GM18861 (cell line): Measurements from ENCODE around the gene KRT71.
"Not testable (repeated sequence)": the region's sequence is repeated elsewhere in the genome, so short reads cannot be mapped to it uniquely, and the experiment has no call there.

Experiments used
- ATAC-seq: cut with Tn5 transposase; IDR thresholded peaks from one replicate; pipeline ENCODE4 v1.9.1; 2021; ENCODE audit not compliant: unreplicated experiment

KRT71 gene

DNA sequence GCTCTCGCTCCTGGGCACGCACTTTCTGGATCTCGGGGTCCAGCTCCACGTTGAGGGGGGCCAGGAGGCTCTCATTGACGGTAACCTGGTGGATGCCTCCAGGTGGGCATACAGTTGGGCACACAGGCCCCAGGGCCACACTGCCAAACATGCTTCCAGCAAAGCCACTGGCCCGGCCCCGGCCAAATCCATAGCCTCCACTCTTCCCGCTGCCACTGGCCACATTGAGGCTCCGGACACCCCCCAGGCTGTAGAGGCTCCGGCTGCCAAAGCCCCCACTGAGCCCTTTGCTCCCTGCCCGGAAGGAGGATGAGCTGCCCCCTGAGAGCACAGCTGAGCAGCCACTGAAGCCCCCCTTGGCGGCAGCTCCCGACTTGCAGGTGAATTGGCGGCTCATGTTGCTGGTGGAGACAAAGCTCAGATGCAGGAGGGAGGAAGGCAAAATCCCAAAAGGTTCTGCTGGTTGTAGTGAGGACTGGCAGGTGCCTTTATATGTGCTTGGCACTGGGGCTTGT, at the start of gene KRT71:
KRT71 (minus strand) TSS at position 465 of the 515 bp plus-strand sequence; CDS start at position 397, 68 bp downstream.
- ATAC-seq, result no peak

DNA sequence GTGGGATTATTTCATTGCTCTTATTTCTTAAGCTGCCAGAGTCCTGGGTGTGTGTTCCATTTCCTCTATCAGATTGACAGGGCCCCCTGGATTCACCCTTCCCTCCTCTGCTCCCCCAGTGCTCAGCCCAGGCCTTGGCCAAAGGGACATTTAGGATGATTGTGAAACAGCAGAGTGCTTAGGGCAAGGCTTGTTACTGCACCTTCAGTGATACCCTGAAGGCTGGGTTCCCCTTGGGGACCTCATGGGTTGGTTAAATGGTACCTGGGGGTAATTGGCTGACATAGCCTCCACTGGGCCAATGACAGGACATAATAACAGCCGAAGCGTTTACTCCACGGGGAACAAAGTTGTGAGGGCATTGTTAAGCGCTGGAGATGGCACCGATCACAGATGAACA, 49.6 kb upstream of the KRT71 start:
- ATAC-seq, result no peak

DNA sequence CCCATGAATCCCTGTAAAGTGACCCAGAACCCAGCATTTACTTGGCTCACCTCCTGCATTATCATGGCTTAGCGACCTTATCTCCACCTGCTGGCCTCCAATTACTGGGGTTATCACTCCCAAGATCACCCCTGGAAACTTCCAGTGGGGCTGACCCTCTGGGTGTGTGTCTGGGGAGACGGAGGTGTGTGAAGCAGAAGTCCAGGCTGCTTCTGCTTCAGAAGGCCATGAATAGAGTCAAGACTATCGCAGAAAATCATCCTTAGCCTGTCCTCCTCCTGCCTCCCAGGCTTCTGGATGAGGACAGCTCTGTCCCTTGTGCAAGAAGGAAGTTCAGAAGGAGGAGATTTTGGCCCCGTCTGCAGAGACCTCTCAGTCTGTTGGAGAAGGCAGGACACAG, 48.7 kb upstream of the KRT71 start:
- ATAC-seq, result no peak

DNA sequence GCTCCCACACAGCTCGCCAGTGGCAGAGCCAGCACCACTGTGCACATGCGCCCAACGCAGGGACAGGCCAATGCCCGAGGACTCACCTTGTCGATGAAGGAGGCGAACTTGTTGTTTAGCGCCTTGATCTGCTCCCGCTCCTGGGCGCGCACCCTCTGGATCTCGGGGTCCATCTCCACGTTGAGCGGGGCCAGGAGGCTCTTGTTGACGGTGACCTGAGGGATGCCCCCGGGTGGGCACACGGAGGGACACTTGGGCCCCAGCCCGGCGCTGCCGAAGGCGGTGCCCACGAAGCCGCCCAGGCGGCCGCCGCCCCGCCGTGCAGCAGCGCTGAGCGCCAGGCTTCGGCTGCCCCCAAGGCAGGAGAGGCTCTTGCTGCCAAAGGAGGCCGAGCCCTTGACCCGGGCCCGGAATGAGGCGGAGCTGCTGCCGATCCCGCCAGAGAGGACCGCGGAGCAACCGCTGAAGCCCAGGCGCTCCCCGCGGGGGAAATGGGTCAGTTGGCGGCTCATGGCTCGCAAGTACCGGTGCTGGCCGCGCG, 48.1 kb upstream of the KRT71 start, which contains the start of gene KRT72:
KRT72 (minus strand) TSS at position 523 of the 541 bp plus-strand sequence; CDS start at position 512, 11 bp downstream.
- no peak for ATAC-seq

DNA sequence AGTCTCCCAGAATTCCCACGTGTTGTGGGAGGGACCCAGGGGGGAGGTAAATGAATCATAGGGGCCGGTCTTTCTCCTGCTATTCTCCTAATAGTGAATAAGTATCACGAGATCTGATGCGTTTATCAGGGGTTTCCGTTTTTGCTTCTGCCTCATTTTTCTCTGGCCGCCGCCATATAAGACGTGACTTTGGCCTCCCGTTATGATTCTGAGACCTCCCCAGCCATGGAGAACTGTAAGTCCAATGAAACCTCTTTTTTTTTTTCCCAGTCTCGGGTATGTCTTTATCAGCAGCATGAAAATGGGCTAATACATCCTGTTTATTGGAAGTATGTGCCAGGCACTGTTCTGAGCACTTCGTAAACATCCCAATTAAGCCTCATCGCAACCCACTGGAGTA, 47.5 kb upstream of the KRT71 start:
- ATAC-seq, result no peak

DNA sequence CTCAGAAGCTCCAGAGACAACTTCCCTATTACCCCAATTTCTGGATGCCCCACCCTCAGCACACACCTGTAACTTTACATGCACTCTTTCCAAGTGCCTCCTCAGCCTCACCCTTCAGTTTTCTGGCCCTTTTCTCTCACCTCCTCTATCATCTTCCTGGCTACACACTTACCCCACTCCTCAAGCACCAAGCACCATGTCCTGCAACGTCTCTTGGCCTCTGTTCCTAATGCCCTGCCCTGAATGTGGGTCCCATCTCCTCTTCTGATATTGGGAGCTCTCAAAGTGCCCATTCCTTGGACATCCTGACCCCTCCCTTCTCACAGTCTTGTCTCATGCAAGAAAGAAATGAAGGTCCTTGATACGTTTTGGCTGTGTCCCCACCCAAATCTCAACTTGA, 47.1 kb upstream of the KRT71 start:
- no peak for ATAC-seq

DNA sequence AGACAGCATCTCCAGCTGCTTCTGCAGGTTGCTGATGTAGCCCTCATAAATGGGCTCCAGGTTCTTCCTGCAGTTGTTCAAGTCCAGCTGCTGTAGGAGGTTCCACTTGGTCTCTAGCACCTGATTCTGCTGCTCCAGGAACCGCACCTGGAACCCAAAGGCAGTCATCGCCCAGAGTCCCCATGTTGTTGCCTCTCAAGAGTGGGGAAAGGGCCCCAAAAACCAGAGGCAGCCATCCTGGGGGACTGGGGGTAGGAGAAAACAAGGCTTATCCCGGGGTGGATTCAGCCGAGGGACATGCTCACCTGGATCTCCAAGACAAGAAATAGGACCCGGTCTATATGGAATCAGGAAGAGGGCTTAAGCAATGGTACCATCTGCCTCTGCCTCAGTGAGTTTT, 46.0 kb upstream of the KRT71 start:
- ATAC-seq, result no peak

DNA sequence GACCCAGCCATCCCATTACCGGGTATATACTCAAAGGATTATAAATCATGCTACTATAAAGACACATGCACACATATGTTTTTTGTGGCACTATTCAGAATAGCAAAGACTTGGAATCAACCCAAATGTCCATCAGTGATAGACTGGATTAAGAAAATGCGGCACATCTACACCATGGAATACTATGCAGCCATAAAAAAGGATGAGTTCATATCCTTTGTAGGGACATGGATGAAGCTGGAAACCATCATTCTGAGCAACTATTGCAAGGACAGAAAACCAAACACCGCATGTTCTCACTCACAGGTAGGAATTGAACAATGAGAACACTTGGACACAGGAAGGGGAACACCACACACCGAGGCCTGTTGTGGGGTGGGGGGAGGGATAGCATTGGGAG, 41.3 kb upstream of the KRT71 start:
- ATAC-seq, result not testable (repeated sequence)

DNA sequence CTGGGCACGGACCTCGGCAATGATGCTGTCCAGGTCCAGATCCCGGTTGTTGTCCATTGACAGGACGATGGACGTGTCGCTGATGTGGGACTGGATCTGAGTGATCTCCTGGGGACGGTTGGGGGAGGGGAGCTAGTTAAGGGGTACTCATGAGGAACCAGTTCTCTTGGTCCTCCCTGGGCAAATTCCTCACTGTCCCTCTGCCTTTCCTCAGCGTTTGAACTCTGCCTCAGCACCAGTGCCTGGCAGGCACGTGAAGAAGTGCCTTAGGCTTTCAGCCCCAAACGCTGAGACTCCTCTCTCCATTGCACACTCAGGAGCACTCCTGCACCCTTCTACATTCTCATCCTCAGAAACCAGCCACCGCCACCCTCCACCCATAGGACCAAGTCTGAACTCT, 38.6 kb upstream of the KRT71 start:
- ATAC-seq, result no peak

DNA sequence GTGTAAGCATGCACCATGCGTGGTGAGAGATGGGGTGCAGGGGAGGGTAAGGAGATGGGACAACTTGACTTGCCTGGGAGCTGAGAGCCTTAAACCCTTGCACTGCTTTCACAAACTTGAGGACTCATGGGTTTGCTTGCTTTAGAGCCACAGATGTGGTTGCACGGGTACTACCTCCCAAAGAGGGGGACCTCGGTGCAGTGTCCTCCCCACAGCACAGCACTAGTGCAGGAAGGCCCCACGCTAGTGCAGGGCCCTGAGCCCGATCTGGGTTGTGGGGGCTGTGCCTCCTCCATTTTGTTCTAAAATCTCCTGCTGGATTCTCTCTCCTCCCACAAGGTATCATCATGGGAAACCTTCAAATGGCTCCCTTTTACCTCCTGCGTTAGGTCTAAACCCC, 37.1 kb upstream of the KRT71 start:
- no peak for ATAC-seq

DNA sequence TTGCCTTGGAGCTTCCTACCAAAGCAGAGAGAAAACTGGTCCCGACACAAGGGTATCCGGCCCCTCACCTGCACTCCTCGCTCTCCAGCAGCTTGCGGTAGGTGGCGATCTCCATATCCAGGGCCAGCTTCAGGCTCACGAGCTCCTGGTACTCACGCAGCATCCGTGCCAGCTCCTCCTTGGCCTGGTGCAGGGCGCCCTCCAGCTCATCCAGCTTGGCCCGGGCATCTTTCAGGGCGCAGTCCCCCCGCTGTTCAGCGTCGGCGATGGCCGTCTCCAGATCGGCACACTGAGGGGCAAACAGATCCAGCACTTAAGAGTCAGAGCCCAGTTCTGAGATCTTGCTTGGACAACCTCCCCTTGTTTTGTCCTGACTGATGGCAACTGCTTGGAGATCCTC, 34.6 kb upstream of the KRT71 start:
- ATAC-seq, result no peak

DNA sequence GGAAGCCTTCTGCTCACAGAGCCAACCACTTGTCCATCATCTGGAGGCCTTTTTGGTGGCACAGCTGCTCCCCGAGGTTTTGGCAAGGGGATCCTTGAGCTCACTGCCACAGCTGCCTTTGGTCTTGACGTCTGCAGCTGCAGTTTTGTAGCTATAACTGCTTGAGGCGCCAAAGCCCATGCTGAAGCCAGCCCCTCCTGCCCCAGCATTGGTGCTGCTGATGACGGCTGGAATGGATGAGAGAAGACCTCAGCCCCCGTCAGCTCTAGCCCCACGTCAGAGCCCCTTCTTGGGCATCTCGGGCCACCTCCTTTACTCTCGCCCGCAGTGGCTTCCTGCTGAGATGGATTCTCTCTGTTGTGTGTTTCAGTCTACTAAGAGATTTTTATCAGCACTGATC, 33.0 kb upstream of the KRT71 start:
- ATAC-seq, result no peak

DNA sequence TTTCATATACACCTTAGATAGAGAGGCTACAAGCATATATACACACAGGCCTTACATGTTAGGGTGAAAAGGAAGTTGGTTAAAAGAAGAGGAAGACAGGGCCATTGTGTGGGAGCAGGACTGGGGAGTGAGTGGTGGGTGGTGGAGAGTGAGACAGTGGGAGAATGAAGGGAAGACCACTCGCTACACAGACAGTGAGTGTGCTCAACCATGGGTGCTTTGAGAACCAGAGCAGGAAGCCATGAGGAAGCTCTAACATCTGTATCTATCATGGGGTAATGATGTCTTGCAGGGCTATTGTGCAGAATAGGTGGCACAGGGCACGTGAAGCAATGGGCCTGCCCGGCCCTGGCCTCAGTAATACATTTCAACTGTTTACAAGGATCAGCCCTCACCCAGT, 32.1 kb upstream of the KRT71 start:
- ATAC-seq, result no peak

DNA sequence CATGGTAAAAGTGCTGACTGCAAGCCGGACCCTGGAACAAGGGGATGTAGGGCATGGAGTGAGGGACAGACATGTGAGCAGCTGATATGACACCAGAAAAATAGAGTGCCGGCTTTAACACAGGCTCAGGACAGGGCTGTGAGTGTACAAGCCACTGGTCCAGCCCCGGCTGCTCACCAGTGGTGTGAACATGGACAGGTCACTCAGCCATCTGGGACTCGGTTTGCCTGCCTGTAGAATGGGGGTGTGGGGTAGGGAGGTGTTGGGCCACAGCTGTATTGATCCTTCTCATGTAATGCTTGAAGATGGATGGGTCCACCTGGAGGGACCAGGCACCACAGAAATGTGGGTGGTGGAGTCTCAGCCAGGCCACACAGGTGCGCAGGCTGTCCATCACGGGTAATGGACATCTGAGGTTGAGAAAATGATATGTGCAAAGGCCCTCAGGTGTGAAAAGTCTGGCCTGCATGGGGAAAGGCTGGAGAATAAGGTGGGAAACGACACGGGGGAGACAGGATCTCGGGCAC, 31.3 kb upstream of the KRT71 start:
- ATAC-seq, result no peak

DNA sequence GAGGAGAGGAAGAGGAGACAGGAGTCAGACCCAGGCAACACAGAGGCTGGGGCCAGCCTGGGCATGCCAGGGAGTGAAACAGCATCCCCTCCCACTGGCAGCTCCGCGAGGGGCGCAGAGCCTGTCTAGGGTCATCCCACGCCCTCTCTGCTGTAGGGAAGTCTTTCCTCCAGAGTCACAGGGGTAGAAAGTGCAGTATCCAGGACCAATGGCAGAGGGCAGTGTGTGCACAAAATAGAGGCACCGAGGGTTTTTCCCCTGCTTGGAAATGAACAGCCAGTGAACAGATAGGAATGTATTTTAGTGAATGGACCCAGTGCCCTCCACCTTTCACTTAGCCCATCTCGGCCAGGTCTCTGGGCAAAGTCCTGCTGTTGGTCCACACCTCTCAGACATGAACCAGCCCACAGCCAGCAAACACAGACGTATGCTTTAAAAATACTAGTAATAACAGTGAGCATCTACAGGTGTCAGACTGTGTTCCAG, 30.1 kb upstream of the KRT71 start:
- no peak for ATAC-seq

DNA sequence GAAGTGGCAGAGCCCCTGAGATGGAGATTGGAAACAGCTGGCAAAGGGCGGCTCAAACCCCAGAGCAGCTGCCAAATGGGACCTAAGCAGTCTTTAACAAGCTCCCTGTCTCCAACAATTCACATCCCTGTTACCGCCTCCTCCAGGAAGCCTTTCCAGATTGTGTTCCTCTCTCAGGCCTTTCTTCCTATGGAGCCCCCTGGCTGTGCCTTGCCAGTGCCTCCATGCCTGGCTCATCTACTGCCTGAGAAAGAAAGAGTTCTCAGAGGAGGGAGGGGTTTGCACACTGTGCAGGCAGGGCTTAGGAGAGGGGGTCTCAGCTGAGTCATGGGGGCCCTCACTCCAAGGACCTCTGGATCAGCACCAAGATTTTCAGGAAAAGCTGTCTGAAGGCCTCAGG, 29.5 kb upstream of the KRT71 start:
- ATAC-seq, result no peak

DNA sequence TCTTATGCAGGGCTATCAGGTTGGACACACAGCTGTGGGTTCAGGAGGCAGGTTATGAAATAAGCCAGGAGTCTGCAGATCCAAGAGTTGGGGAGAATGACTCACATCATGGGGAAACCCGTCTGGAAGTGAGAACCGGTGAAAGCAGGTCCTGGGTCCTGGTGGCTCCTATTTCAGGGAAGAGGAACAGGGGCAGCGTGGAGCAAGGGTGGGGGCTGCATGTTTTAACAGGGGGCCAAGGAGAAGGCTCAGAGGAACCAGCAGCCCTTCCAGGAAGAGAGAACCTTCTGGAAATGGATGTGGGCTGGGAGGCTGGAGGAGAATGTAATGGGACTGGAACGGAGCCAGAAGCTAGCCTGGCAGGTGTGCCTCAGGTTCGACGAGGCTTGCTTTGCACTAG, 28.5 kb upstream of the KRT71 start:
- no peak for ATAC-seq

DNA sequence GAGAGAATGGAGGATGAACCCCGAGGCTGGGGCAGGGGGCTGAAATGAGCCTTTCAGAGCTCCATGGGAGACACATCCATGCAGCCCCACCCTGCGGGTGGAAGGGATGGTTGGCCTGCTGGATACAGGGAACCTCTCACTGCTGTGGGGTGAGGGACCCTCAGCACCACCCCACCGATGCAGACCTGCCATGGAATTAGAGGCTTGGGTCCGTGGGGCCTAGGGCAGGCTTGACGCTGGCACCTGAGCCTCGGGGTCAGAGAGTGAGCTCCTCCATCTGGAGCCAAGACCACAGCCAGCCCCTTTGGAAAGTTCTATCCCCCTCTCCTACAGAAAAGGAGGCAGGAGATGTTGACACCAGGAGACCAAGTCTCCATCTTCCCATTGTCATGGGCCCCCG, 28.1 kb upstream of the KRT71 start:
- ATAC-seq, result no peak

DNA sequence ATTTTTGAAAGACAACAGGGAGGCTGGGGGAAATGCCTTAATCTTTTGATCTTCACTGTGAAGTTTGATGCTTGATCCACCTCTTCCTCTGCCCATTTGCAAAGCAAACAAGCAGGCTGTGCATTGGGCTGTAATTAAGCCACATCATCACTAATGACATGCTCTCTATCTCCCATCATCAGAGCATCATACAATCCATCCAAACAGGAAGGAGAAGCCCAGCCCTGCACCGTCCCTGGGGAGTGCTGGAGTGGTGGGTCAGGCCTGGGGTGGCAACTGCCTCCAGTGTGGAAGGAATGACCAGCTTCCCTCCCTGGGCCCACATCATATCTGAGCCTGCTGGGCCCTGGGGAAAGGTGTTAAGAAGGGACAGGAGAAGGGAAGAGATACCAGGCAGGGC, 27.6 kb upstream of the KRT71 start:
- no peak for ATAC-seq

DNA sequence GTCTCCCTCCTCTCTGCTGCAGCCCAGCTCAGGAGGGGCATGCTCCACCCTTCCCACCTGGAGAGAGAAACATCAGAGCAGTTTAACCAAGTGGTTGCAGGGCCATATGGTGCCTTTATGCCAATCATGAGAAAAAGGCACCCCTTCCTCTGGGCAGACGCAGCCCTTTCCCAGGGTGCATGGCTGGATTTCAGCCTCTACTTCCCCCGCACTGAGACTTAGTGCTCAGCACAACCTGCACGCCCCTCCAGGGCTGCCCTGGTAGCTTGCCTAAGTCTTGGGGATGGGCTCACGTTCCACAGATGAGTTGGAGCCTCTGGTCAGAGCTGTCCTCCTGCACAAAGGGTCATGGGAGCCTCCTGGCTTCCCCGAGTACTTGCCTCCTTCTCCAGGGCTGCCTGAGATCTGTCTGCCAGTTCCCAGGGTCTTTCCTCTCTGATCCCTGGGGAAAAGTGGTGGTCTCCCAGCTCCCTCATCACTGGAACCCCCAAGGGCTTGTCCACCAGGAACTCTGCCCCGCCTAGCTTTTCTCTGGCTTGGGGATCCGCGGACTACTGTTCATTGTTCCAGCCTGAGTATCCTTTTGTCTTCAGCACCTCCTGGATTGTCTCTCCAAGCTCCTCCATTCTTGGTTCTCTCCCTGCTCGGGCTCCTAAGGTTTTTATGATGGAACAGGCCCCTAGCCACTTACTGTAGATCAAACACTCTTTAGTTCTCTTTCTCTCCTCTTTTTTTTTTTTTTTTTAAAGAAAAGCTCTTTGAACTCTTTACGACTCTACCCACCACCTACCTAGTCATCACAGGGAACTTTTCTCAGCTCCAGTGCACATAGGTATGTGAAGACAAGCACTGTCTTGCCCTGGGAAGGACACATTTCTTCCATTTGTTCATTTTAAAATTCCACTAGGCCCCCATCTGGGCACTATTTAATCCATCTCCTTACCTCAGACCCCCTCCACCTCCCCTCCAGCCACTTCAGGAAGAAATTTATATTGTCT, 26.8 kb upstream of the KRT71 start:
- no peak for ATAC-seq

DNA sequence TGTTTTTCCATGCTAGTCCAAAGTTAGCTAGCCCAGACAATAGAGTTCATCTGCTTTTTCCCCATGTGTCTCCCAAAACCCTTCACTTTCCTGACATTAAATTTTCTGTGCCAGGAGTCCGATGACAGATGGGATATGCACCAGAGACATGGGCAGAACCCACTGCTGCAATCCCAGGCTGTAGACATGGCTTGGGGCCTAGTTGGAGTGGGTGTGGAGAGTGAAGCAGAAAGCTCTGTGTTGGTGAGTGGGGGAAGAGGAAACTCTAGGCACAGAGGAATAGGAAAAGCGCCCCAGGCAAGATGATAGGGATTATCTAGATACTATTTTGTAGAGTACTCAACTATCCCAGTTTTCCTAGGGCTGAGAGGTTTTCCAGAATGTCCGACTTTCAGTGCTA, 25.5 kb upstream of the KRT71 start:
- no peak for ATAC-seq

DNA sequence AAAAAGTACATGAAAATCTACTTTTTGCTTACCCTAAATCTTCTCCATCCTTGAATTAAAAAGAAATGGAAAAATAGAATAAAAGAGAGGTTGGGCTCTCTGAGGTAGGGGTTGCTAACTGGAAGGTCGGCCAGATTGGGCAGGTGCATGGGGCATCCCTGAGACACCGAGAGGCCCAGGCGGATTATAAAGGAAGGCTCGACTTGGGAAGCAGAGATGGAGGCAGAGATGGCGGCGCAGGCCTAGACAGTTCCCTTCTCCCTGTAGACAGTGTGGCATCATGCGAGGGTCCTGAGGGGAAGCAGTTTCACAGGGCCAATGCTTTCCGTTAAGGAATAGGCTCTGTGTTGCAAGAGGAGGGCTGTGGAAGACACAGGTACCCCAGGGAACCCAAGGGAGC, 24.4 kb upstream of the KRT71 start:
- ATAC-seq, result no peak
